HepG2 (cell line): ENCODE measurements around the gene COL4A2. TPM values are rescaled to one million over a fixed set of nuclear protein-coding genes. Genes with fewer than 3 reads are reported as not detected.

Source experiments
- ATAC-seq: fragments of 200-7000 bp; cut with Tn5 transposase; 3 replicates; pipeline ENCODE4 v1.9.1; 2020; ENCODE audit warnings: mild to moderate bottlenecking, moderate library complexity
- BruUV-seq: library from RNA; stranded (reverse); fragments of 400-500 nt; replicated peaks from 2 replicates; lab custom pipeline; 2021; lab: Mats Ljungman, UMichigan
- CTCF ChIA-PET: fragments of 300-600 bp; formaldehyde crosslinking; extraction: SDS; loops from one replicate; lab custom pipeline; 2021; ENCODE audit warnings: low total read pairs, inconsistent platforms, low intra/inter-chr PET ratio; lab: Yijun Ruan, JAX
- POLR2A ChIA-PET: fragments of 350-600 bp; sonication (Branson Sonifier 250); formaldehyde crosslinking; loops from one replicate; lab custom pipeline; 2020; ENCODE audit warnings: antibody characterized with exemption, inconsistent platforms; lab: Yijun Ruan, JAX
- DNase-seq: peaks from one replicate; pipeline ENCODE4 v3.0.0-alpha.2; 2015; ENCODE audit warnings: low spot score
- FAIRE-seq: peaks from 3 replicates; lab custom pipeline; 2011; peaks lifted over from hg19 to GRCh38; lab: Jason Lieb, UNC
- H2AFZ ChIP-seq: one replicate; pipeline ENCODE4 v1.6.1; 2011; ENCODE audit warnings: low read length, inconsistent platforms
- H3K27ac ChIP-seq: fragments of 300-600 bp; 3 replicates; pipeline ENCODE4 v1.8.0; 2011; ENCODE audit warnings: mixed run types, mild to moderate bottlenecking, mixed read lengths, low read length, inconsistent platforms; ENCODE audit not compliant: insufficient read depth; ENCODE audit errors: extremely low read length
- H3K27me3 ChIP-seq, 2 experiments: fragments of 200-600 bp in 1 of 2; 2 replicates in 1 of 2; 3 replicates in 1 of 2; pipeline versions ENCODE4 v1.6.0 to v1.8.0; 2011; ENCODE audit warnings: low read length in 2 of 2, mild to moderate bottlenecking in 2 of 2, moderate library complexity in 2 of 2, inconsistent platforms in 1 of 2; ENCODE audit not compliant: insufficient read depth in 2 of 2, control insufficient read depth in 1 of 2
- H3K36me3 ChIP-seq, 2 experiments: fragments of 200-600 bp in 1 of 2; replicated peaks in 1 of 2; 2 replicates in 1 of 2; 3 replicates in 1 of 2; pipeline versions ENCODE4 v1.5.1 to v1.8.0; 2011; ENCODE audit warnings: low read length in 2 of 2, inconsistent platforms in 1 of 2; ENCODE audit not compliant: insufficient read depth in 2 of 2, control insufficient read depth in 1 of 2
- H3K4me1 ChIP-seq: 2 replicates; pipeline ENCODE4 v1.5.1; 2012; ENCODE audit warnings: low read length, inconsistent platforms; ENCODE audit not compliant: insufficient read depth
- H3K4me2 ChIP-seq: 2 replicates; pipeline ENCODE4 v1.6.0; 2011; ENCODE audit warnings: low read depth, low read length, inconsistent platforms
- H3K4me3 ChIP-seq, 3 experiments: fragments of 200-600 bp in 1 of 3; sonication (generic), shearing (Covaris generic) in 1 of 3; replicated peaks in 1 of 3; 2 replicates each; pipeline ENCODE4 v1.5.1; 2011 to 2016; ENCODE audit warnings: low read length in 3 of 3, inconsistent platforms in 2 of 3, low read depth in 2 of 3, mild to moderate bottlenecking in 2 of 3, control low read depth in 1 of 3, mixed read lengths in 1 of 3; ENCODE audit not compliant: insufficient read depth in 1 of 3
- H3K79me2 ChIP-seq: one replicate; pipeline ENCODE4 v1.6.1; 2011; ENCODE audit warnings: low read length, inconsistent platforms; ENCODE audit not compliant: insufficient read depth
- H3K9ac ChIP-seq: 2 replicates; pipeline ENCODE4 v1.6.0; 2011; ENCODE audit warnings: mild to moderate bottlenecking, low read depth, low read length, inconsistent platforms; ENCODE audit not compliant: insufficient read depth
- H3K9me3 ChIP-seq: 2 replicates; pipeline ENCODE4 v1.5.1; 2012; ENCODE audit warnings: mild to moderate bottlenecking, low read length
- H4K20me1 ChIP-seq: 2 replicates; pipeline ENCODE4 v1.6.0; 2011; ENCODE audit warnings: inconsistent platforms, mild to moderate bottlenecking, low read length, moderate library complexity; ENCODE audit not compliant: insufficient read depth
- BCL6 ChIP-seq: IDR thresholded peaks from 2 replicates; pipeline ENCODE4 v1.6.1; 2016; ENCODE audit warnings: missing genetic modification reagents, missing compliant biosample characterization
- ELF4 ChIP-seq: sonication (generic); formaldehyde crosslinking; IDR thresholded peaks from 2 replicates; pipeline ENCODE4 v1.5.0; 2020; ENCODE audit warnings: missing genetic modification reagents, mild to moderate bottlenecking, moderate library complexity, borderline replicate concordance
- HMG20A ChIP-seq: IDR thresholded peaks from 2 replicates; pipeline ENCODE4 v1.6.1; 2016; ENCODE audit warnings: borderline replicate concordance
- JUN ChIP-seq: sonication (generic); formaldehyde crosslinking; IDR thresholded peaks from 2 replicates; pipeline ENCODE4 v1.4.0; 2020; ENCODE audit warnings: mild to moderate bottlenecking, missing genetic modification reagents
- KDM3A ChIP-seq: IDR thresholded peaks from 2 replicates; pipeline ENCODE4 v1.6.1; 2018; ENCODE audit warnings: low read depth, missing compliant biosample characterization
- LCORL ChIP-seq, 2 experiments: fragments of 450-650 bp in 1 of 2; sonication (generic) in 1 of 2; formaldehyde crosslinking in 1 of 2; IDR thresholded peaks; 2 replicates each; pipeline versions ENCODE4 v1.5.0 to v1.6.1; 2017 to 2020; ENCODE audit warnings: antibody characterized with exemption in 1 of 2, missing genetic modification reagents in 1 of 2
- SALL1 ChIP-seq: sonication (generic); formaldehyde crosslinking; IDR thresholded peaks from 2 replicates; pipeline ENCODE4 v1.8.0; 2022; ENCODE audit warnings: mild to moderate bottlenecking, missing genetic modification reagents
- SKI ChIP-seq: fragments of 450-650 bp; IDR thresholded peaks from one replicate; pipeline ENCODE4 v1.6.1; 2018; ENCODE audit warnings: mild to moderate bottlenecking; ENCODE audit not compliant: partially characterized antibody
- THAP8 ChIP-seq: sonication (generic); formaldehyde crosslinking; IDR thresholded peaks from 2 replicates; pipeline ENCODE4 v1.5.1; 2020; ENCODE audit warnings: missing genetic modification reagents, mild to moderate bottlenecking, borderline replicate concordance
- ZNF550 ChIP-seq: sonication (generic); formaldehyde crosslinking; IDR thresholded peaks from 2 replicates; pipeline ENCODE4 v1.4.0; 2020; ENCODE audit warnings: mild to moderate bottlenecking, missing genetic modification reagents, borderline replicate concordance
- ZNF607 ChIP-seq: sonication (generic); formaldehyde crosslinking; IDR thresholded peaks from 2 replicates; pipeline ENCODE4 v1.5.1; 2020; ENCODE audit warnings: missing genetic modification reagents, mild to moderate bottlenecking, borderline replicate concordance
- ZNF615 ChIP-seq: sonication (generic); formaldehyde crosslinking; IDR thresholded peaks from 2 replicates; pipeline ENCODE4 v1.5.0; 2020; ENCODE audit warnings: mild to moderate bottlenecking, missing genetic modification reagents, borderline replicate concordance
- ZNF639 ChIP-seq: conservative IDR thresholded peaks from 2 replicates; pipeline ENCODE4 v1.6.1; 2018; ENCODE audit warnings: missing genetic modification reagents
- WGBS: methylation state at CpG from one replicate; pipeline ENCODE4 v1.1.6; 2017; ENCODE audit warnings: low lambda C conversion rate; 5-methylcytosine and 5-hydroxymethylcytosine counted together
- in situ Hi-C: cut with HindIII; loops from 2 replicates; pipeline ENCODE4 v1.10.0; 2017; ENCODE audit warnings: low pct_unique_long_range_greater_than_20kb; ENCODE audit not compliant: extremely low pct_ligation_motif_present
- intact Hi-C: fragments of 100-400 bp; cut with micrococcal nuclease; formaldehyde crosslinking; loops from one replicate; pipeline ENCODE4 v1.10.0; 2022; ENCODE audit not compliant: unreplicated experiment
- polyA plus RNA-seq, 8 experiments: library from polyadenylated mRNA; depleted of rRNA in 3 of 8; stranded (reverse) in 7 of 8; unstranded in 1 of 8; fragments of >200 nt; fragmentation: Illumina TruSeq in 4 of 8; extraction: Trizol in 4 of 8; gene quantifications; 2 replicates each; pipeline versions ENCODE4 v1.2.1 to v1.2.3, GENCODE V29; 2011 to 2016; ENCODE audit warnings: low read depth in 4 of 8, missing spikeins in 1 of 8, mixed read lengths in 1 of 8; ENCODE audit not compliant: insufficient read depth in 1 of 8
- total RNA-seq, 5 experiments: library from RNA; depleted of rRNA; stranded (reverse); fragments of >200 nt; fragmentation: Illumina TruSeq; extraction: Trizol; gene quantifications; 2 replicates each; pipeline ENCODE4 v1.2.3, GENCODE V29; 2016; ENCODE audit warnings: low read depth in 1 of 5

COL4A2 gene
- total and polyA plus RNA-seq, 2 of the 13 experiments (the other 11 are each of a cell fraction or from before 2014, with no cell fraction given) = 0.22 to 1.9 TPM

- no peak for TF ChIP-seq ZNF615 (CRISPR knock-in tag)
- no peak for TF ChIP-seq SALL1
- no peak for TF ChIP-seq ELF4
- no peak for TF ChIP-seq JUN (CRISPR knock-in tag)
- TF ChIP-seq ZNF550 (CRISPR knock-in tag) = no peak
- no peak for TF ChIP-seq BCL6 (CRISPR knock-in tag)
- no peak for TF ChIP-seq SKI
- TF ChIP-seq KDM3A = no peak
- no peak for TF ChIP-seq LCORL (IDR thresholded peaks at IDR 0.05)
- TF ChIP-seq LCORL (CRISPR knock-in tag; IDR thresholded peaks at IDR 0.05) = no peak
These were observed 10.1 kb upstream of the COL4A2 start (continued) for GRCh38 chr13:110297011-110297410.

GRCh38 chr13:110297766-110298504, 9.1 kb upstream of the COL4A2 start:
- intact Hi-C loops (no loop called here), in situ Hi-C loops (no loop called here)
- CTCF ChIA-PET = no interaction called here
- no peak for FAIRE-seq
- no peaks in the 10 kb centered on the region for H4K20me1 ChIP-seq
- no peak overlapping the region for H2AFZ ChIP-seq
- no peak overlapping the region for H3K9ac ChIP-seq
- POLR2A ChIA-PET = no interaction called here
- ATAC-seq = no peak
- no peaks in the 10 kb centered on the region for H3K4me1 ChIP-seq
- TF ChIP-seq SKI = no peak
- TF ChIP-seq ZNF607 (CRISPR knock-in tag) = no peak
- TF ChIP-seq HMG20A (CRISPR knock-in tag) = no peak
- TF ChIP-seq ZNF639 (CRISPR knock-in tag) = no peak
- no peak for TF ChIP-seq THAP8 (CRISPR knock-in tag)
- 25% methylated on average over 12 of the region's 12 CpGs for WGBS
- H3K4me3 ChIP-seq = no peak overlapping the region
- no peaks in the 10 kb centered on the region for H3K9me3 ChIP-seq
- no peak overlapping the region for H3K27ac ChIP-seq
- H3K79me2 ChIP-seq = no peaks in the 10 kb centered on the region
- no peak overlapping the region for H3K4me2 ChIP-seq
- H3K27me3 ChIP-seq = peaks cover 6 to 35% of the 10 kb centered on the region in 2 experiments; a peak in 4 of 5 replicates
- no peaks in the 10 kb centered on the region for H3K36me3 ChIP-seq
- no peak for DNase-seq
- BruUV-seq = no TSS peak
